T-helper 2 cell treated with Interferon-gamma antibody and Interleukin-4, amounts not matched to agents 100 ng/mL and 5 ng/mL, for 36 hours (primary cell): ENCODE measurements around the gene FNBP1L. TPM values are rescaled to one million over a fixed set of nuclear protein-coding genes. Genes with fewer than 3 reads are reported as not detected.
"Not testable (repeated sequence)": the region's sequence is repeated elsewhere in the genome, so short reads cannot be mapped to it uniquely, and the experiment has no call there.

Experiments
- intact Hi-C: fragments of 100-400 bp; cut with micrococcal nuclease; formaldehyde crosslinking; loops from one replicate; pipeline ENCODE4 v1.15.1; 2023
- total RNA-seq: library from RNA; stranded (reverse); gene quantifications from 2 replicates; pipeline ENCODE4 v1.2.3, GENCODE V29; 2022

Gene FNBP1L
- total RNA-seq, 1 donor from 2014 or later: 0.39 TPM

DNA sequence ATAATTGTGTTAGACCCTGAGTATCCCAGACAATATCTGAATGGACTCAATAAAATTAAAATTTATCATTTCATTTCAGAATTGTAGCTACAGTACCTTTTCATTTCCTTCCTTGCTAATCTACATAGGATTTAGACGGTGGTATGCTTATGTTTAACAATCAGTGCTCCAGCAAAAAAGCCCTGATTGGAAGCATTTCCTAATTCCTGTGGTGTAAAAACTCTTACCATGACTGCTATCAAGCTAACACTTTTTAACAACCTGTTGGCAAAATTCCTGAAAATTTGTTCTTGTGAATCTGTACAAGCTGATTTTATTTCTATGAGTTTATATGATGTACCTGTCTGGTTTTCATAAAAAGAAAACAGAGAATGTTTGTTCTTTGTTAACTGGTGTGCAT lies 5.2 kb upstream of the FNBP1L start:
- intact Hi-C loops: no loop called here

DNA sequence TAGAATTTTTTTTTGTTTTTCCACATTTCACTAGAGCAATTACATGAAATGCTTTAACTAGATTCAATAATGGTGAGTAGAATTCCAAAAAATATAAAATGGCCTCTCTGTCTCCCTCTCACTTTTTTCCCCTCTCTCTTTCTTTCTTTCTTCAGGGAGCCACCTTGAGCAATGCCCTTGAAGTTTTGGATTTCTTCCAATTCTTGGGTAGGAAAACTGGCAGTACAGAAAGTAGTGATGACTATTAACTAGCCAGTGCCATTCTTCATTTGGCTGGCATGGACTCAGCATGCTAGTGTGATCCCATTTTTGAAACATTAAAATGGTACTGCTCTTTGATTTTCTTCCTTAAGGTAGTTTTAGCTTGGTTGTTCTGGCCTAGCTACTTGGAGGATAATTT lies 4.5 kb upstream of the FNBP1L start:
- intact Hi-C loops: no loop called here

DNA sequence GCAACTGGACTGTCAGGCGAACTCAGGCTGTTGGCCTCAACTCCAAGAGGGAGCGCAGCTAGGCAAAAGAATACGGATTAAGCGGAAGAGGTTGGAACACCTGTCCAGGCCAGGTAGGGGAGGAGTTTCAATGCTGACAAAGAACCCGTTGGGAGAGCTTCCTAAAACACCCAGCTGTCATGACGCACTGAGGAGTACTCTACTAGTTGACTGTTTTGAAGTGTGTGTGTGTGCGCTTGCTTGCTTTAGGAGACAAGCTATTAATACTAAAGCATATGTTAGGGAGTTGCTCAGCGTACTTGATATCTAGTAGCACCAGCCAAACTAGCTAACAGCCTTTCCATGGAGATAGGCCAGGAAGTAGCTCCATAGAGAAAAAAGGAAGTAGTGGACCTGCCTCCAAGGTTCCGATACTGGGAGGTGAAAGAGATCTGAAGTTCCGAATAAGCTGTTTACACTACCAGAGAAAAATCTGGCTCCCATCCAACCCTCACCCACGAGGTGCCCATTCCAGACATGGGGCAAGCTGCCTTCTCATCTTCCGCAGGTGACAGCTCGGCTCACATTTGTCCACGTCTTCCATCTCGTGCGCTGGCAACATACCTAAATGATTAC lies 974 bp upstream of the FNBP1L start:
- intact Hi-C loops: loop anchor here (5.0 kb wide), 1 partner anchor 145 kb away; no protein-coding TSS in a partner anchor

DNA sequence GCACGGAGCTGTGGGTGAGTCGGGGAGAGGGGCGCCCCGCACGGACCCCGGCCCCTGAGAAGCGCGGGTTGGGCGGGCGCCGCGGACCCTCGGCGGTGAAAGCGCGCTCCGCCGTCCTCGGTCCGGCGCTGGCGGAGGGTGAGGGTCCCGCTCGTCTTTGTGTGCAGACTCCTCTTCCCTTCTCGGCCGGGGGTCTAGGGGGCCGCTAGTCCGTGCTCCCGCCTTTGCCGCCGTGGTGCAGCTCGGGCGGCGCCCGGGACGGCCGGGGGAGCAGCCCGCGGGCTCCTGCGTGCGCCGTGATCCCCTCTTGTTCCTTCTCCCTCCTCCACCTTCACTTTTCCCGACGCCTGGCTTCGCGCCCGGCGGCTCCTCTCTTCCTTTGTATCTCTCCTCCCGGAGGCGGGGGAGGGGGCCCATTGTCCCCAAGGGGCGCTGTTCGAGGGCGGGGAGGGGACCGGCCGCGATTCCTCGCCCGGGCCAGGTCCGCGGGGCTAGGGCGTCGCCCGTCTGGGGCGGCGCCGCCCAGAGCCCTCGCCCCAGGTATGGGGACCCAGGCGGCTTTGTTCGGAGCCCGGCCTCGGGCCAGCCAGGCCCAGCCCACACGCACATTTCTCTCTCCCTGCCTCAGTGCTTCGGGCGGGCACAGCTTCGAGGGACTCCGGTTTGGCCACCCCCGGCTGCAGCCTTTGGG lies 519 bp downstream of the FNBP1L start:
- intact Hi-C loops: loop anchor here (5.0 kb wide), 1 partner anchor 146 kb away; no protein-coding TSS in a partner anchor

DNA sequence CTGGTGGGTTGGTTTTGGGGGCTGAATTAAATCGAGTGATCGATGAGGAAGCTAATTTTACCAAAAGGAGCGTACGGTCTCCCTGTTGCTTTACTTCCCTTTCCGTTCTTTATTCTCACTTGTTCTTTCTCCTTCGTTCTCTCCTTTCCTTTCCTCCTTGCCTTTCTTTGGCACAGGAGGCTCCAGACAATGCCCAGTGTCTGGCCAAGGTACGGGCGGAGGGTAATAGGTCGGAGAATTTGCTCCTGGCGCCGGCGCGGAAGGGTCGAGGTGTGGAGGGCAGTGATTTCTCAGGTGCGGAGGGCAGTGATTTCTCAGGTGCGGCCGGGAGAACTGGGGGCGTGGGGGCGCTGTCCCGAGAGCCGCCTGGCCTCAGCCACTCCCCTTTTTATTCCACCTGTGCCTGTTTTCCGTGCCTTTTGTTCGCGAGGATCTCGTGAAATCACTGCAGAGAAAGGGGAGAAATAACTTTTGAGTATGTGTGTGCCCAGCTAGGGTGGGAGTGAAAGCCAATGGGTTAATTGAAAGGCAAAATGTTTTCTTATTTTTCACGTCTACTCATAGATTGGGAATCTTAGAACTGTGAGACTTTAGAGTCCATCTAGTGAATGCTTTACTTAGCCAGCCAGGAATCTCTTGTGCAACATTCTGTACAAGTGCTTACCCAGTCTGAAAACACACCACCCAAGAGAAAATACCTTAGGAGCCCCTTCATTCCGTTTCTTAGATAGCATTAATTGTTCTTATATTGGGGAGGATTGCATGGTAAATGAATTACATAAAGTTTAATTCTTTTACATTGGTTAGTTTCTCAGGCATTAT lies 1.3 kb downstream of the FNBP1L start:
- intact Hi-C loops: loop anchor here (5.0 kb wide), 1 partner anchor 147 kb away; no protein-coding TSS in a partner anchor

DNA sequence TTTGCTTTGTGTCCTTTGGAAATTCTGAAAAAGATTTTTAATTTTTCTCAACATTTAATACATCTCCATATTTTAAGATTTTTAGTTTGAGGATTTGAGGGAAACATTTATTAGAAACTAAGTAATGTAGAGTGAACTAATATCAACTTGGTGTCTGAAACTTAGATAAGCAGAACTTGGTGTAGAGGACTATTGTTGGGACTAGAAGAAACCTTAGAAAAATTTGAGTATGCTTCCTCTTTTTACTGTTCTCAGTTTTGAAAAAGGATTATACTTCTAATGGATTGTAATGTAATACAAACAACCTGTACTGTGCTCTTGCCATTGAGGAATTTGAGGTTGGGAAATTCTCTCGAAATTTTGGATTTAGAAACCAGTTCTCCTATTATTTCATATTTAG lies 2.4 kb downstream of the FNBP1L start:
- intact Hi-C loops: no loop called here

DNA sequence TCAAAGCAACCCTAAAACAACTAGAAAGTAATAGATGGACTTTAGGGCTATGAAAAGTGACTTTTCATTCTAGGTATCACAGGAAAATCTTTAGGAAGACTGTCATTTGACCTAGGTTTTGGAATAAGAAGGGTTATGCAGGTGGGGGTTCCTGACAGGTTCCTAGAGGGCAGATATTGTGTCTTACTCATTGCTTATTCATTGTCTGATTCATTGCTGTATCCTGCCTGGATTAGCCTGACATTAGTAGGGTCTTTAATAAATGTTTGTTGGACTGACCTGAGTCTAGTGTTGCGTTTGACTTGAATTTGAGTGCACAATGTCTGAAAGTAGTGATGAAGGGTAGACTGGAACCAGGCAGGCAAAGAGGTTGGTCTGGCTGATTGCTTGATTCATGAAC lies 6.0 kb downstream of the FNBP1L start:
- intact Hi-C loops: no loop called here

DNA sequence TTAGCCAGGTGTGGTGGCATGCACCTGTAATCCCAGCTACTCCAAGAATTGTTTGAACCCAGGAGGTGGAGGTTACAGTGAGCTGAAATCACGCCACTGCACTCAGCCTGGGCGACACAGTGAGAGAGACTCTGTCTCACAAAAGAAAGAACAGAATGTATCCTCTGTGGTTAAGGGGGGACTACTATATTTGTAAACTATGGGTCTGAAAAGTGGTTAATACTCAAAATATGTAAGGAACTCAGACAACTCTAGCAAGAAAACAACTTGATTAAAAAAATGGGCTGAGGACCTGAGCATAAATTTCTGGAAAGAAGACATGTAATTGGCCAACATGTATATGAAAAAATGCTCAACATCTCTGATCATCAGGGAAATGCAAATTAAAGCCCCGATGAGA lies 11.2 kb downstream of the FNBP1L start:
- intact Hi-C loops: no loop called here

DNA sequence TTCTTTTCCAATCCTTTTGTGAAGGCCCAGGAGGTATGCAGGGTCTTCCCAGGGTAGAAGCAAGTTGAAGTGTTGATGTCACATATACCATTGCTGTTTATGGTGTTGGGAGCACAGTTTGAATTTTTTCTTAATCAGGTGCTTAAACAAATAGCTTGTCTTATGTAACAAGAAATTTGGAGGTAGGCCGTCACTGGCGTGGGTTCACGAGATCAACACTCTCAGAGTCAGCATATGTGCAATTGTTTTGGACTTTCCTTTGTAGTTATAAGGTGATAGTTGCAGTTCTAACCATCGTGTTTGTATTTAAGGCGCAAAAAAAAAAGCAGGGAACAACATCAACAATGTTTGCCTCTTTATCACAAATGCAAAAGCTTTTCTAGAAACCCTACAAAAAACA lies 13.3 kb downstream of the FNBP1L start:
- intact Hi-C loops: no loop called here

DNA sequence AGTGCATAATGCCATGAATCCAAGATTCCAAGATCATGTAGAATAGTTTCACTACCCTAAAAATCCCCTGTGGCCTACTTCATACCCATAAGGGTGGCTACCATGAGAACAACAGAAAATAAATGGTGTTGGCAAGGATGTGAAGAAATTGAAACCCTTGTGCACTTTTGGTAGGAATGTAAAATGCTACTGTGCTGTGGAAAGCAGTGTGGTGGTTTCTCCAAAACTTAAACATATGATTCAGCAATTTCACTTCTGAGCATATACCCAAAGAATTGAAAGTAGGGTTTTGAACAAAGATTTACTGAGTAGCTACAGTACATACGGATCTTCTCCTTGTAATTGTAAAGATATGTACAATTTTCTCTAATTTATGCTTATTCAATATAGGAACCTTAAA lies 16.0 kb downstream of the FNBP1L start:
- intact Hi-C loops: no loop called here

DNA sequence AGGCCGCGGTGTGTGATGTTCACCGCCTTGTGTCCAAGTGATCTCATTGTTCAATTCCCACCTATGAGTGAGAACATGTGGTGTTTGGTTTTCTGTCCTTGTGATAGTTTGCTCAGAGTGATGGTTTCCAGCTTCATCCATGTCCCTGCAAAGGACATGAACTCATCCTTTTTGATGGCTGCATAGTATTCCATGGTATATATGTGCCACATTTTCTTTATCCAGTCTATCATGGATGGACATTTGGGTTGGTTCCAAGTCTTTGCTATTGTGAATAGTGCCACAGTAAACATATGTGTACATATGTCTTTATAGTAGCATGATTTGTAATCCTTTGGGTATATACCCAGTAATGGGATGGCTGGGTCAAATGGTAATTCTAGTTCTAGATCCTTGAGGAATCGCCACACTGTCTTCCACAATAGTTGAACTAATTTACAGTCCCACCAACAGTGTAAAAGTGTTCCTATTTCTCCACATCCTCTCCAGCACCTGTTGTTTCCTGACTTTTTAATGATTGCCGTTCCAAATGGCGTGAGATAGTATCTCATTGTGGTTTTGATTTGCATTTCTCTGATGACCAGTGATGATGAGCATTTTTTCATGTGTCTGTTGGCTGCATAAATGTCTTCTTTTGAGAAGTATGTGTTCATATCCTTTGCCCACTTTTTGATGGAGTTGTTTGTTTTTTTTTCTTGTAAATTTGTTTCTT lies 17.6 kb downstream of the FNBP1L start:
- intact Hi-C loops: not testable (repeated sequence)

DNA sequence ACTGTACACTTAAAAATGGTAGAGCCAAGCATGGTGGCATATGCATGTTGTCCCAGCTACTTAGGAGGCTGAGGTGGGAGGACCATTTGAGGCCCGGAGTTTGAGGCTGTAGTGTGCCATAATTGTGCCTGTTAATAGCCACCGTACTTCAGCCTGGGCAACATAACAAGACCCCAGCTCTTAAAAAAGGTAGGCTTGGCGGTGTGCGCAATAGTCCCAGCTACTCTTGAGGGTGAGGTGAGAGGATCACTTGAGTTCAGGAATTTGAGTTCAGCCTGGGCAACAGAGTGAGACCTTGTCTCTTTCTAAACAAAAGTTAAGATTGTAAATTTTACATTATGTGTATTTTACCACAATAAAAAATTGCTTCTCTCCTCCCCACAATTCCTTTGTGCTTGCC lies 19.7 kb downstream of the FNBP1L start:
- intact Hi-C loops: no loop called here

DNA sequence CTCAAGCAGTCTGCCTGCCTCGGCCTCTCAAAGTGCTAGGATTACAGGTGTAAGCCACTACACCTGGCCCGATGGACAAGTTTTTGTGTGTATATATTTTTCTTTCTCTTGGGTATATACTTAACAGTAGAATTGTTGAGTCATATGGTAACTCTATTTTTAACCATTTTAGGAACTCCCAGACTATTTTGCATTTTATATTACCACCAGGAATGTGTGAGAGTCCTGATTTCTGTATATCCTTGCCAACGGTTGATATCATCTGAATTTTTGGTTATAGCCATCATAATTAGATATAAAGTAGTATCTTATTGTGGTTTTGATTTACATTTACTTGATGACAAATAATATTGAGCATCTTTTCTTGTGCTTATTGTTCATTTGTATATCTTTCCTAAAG lies 20.7 kb downstream of the FNBP1L start:
- intact Hi-C loops: no loop called here

DNA sequence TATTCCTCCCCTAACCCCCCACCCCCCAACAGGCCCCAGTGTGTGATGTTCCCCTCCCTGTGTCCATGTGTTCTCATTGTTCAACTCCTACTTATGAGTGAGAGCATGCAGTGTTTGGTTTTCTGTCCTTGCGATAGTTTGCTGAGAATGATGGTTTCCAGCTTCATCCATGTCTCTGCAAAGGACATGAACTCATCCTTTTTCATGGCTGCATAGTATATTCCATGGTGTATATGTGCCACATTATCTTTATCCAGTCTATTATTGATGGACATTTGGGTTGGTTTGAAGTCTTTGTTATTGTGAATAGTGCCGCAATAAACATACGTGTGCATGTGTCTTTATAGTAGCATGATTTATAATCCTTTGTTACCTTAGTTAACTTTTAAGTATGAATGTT lies 21.3 kb downstream of the FNBP1L start:
- intact Hi-C loops: not testable (repeated sequence)

DNA sequence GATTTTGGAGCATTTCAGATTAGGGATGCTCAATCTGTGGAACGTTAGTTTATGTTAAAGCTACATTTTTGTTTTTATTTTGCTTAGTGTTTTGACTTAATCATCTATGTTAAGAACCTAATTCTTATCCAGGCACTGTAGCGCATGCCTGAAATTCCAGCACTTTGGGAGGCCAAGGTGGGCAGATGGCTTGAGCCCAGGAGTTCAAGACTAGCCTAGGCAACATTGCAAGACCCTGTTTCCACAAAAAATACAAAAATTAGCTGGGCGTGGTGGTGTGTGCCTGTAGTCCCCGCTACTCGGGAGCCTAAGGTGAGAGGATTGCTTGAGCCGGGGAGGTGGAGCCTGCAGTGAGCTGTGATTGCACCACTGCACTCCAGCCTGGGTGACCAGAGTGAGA lies 23.4 kb downstream of the FNBP1L start:
- intact Hi-C loops: no loop called here

DNA sequence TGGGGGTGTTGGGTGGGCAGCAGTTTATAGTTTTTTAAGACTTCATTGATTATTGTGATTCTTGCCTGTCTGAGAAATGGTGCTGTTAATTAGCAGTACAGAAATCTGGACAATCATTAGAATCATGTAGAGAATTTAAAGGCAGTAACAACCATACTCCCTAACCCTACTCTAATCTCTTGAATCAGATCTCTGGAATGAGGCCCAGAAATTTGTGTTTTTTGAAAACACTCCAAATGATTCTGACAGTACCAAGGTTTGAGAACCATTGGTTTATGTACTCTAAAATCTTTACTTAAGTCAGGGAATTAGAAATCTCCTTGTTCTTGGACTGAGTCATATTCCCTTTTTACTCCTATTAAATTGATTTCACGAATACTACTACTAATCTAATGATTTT lies 24.0 kb downstream of the FNBP1L start:
- intact Hi-C loops: no loop called here

DNA sequence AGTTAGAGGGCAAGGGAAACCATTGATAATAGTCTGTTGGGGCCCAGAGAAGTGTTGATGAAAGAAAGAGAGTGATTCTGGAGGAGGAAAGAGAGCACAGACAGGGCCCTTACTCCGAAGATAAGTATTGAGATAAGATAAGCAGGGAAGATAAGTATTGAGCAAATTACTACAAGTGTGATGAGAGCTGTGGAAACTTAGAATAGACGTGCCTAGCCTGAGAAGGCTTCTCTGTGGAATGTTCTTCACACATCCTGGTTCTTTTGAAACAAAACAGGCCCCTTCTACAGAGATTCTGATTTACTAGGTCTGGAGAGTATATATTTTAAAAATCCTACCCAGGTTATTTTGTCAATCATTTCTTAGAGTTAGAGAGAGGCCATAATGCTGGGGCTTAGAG lies 26.4 kb downstream of the FNBP1L start:
- intact Hi-C loops: no loop called here

DNA sequence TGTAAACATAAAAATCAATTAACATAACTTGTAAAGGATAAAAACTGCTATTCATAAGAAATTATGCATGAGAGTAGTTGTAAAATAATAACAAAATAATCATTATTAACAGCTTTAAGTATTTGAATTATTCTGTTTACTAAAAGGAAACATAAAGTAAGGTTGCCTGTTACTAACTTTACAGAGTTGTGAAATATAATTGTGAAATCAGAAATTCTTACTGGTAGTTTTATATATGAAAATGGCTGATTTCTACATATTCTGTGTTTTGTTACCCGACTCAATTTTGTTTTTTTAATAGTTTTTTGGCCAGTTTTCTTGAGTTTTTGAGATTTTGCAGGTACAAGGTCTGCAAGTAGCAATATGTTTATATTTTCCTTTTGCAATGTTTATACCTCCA lies 27.8 kb downstream of the FNBP1L start:
- intact Hi-C loops: no loop called here

DNA sequence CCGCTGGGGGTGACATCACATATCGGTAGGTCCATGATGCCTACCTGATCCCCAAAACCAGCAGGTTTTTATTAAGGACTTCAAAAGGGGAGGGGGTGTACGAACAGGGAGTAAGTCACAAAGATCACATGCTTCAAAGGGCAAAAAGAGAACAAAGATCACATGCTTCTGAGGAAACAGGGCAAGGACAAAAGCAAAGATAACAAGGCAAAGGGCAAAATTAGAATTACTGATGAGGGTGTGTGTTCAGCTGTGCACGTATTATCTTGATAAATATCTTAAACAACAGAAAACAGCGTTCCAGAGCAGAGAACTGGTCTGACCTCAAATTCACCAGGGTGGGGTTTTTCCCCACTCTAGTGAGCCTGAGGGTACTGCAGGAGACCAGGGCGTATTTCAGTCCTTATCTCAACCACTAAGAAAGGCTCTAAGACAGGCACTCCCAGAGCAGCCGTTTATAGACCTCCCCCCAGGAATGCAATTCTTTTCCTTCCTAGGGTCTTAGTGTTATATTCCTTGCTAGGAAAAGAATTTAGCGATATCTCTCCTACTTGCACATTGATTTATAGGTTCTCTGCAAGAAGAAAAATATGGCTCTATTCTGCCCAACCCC lies 31.3 kb downstream of the FNBP1L start:
- intact Hi-C loops: not testable (repeated sequence)

DNA sequence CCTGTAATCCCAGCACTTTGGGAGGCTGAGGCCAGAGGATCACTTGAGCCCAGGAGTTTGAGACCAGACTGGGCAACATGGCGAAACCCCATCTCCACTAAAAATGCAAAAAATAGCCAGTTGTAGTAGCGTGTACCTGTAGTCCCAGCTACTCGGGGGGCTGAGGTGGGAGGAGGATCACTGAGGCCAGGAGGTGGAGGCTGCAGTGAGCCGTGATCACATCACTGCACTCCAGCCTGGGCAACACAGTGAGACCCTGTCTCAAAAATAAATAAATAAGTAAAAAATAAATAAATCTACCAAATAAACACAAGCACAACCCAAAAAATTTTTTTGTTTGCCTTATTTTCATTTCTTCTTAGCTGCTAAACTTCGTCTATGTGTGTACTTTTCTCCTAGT lies 34.0 kb downstream of the FNBP1L start:
- intact Hi-C loops: not testable (repeated sequence)

DNA sequence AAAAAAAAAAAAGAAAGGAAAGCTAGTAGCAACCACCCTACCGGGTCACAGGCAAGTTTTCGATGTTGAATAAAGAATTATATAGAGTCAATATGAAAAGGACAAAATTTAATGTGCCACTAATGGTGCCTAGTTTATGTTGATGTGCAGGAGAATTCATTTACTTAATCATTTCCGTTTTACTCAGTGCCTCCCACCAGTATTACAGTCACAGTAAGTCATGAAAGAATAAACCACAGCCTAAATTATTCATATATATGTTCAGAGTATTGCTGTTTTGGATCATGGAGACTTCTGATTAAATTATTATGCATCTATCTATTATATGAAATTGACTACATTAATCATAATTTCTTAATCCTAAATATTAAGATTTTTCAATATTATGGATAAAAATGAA lies 35.3 kb downstream of the FNBP1L start:
- intact Hi-C loops: no loop called here
